Psoas muscle (tissue), 8 donors: ENCODE data around the gene CD226. TPM values are rescaled to one million over a fixed set of nuclear protein-coding genes. Genes with fewer than 3 reads are reported as not detected.

Experiments
- ATAC-seq, 4 donors: fragments of 200-7000 bp; cut with Tn5 transposase; one replicate each; pipeline ENCODE4 v1.9.1; 2020; ENCODE audit warnings: moderate library complexity in 3 of 4, mild to moderate bottlenecking in 2 of 4
- DNase-seq, 2 donors: peaks; one replicate each; pipeline ENCODE4 v3.0.0-alpha.2; 2020
- H3K27ac ChIP-seq: fragments of 200-600 bp; one replicate; pipeline ENCODE4 v1.8.0; 2022
- H3K27me3 ChIP-seq, 3 donors: fragments of 200-600 bp in 1 of 3; one replicate each; pipeline versions ENCODE4 v1.6.1 to v1.8.0; 2013 to 2022; ENCODE audit warnings: low read length in 2 of 3, mild to moderate bottlenecking in 2 of 3, moderate library complexity in 1 of 3; ENCODE audit not compliant: insufficient read depth in 3 of 3
- H3K36me3 ChIP-seq, 2 donors: fragments of 200-600 bp in 1 of 2; one replicate each; pipeline versions ENCODE4 v1.6.1 to v1.8.0; 2013 to 2022; ENCODE audit warnings: low read depth in 1 of 2, mild to moderate bottlenecking in 1 of 2, moderate library complexity in 1 of 2; ENCODE audit not compliant: insufficient read depth in 1 of 2
- H3K4me1 ChIP-seq: fragments of 200-600 bp; one replicate; pipeline ENCODE4 v1.8.0; 2022
- H3K4me3 ChIP-seq: fragments of 200-600 bp; one replicate; pipeline ENCODE4 v1.8.0; 2022; ENCODE audit warnings: mild to moderate bottlenecking
- H3K9me3 ChIP-seq: fragments of 200-600 bp; one replicate; pipeline ENCODE4 v1.8.0; 2022
- WGBS, 3 donors: extraction: QIAGEN DNeasy Blood & Tissue Kit; methylation state at CpG; one replicate each; pipeline versions ENCODE4 v1.1.6 to v1.1.7; 2013; 5-methylcytosine and 5-hydroxymethylcytosine counted together
- intact Hi-C, 2 donors: fragments of 100-400 bp; cut with DNase I; formaldehyde crosslinking; loops; one replicate each; pipeline versions ENCODE4 v1.11.0 to v1.14.2; 2022
- polyA plus RNA-seq, 3 donors: library from polyadenylated mRNA; stranded (reverse); fragments of 200-250 nt; gene quantifications; one replicate each; pipeline ENCODE4 v1.2.3, GENCODE V29; 2013
- total RNA-seq, 4 donors: library from RNA; stranded (reverse); fragmentation: NEBNext Ultra II Directional in 2 of 4; extraction: Animal tissue kit (Norgen Biotek cat#: 25700) in 2 of 4; gene quantifications; one replicate each; pipeline versions ENCODE4 v1.2.1 to v1.2.4, GENCODE V29; 2021 to 2023
- TF ChIP-seq, protein P1 (sequence below): fragments of 200-600 bp; IDR thresholded peaks from one replicate; pipeline ENCODE4 v1.8.0; 2022; ENCODE audit warnings: antibody characterized with exemption
- donor health status: healthy with polysubstance abuse.
- donor health status: DM: no; HTN: no; CAD: no; lungs with moderate emphysema.
- donor health status: Bipolar disorder and iron deficiency.
- donor health status: healthy.
- donor health status: DM: yes; HTN: yes; CAD: no.
- donor health status: DM: no; HTN: no; CAD: no.
- donor health status: DM: no; HTN: no; CAD: no.
- donor health status: DM: yes; HTN: yes; CAD: no.

CD226 gene
- total and polyA plus RNA-seq, 7 donors: 0.06 to 1.8 (median 0.27) TPM

DNA sequence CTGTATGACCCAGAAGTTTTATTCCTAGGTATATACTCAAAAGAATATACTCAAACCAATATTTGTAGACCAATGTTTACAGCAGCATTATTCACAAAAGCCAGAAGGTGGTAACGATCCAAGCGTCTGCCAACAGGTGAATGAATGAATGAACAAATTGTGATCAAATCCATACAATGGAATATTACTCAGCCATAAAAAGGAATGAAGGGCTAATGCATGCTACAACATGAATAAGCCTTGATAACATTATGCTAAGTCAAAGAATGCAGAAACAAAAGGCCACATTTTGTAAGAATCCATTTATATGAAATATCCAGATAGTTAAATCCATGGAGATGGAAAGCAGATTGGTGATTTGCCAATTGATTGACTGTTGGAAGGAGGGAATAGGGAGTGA lies 5.5 kb upstream of the CD226 start:
- H3K9me3 ChIP-seq: no peaks in the 10 kb centered on the region
- H3K4me3 ChIP-seq: no peak overlapping the region
- TF ChIP-seq, protein P1, sequence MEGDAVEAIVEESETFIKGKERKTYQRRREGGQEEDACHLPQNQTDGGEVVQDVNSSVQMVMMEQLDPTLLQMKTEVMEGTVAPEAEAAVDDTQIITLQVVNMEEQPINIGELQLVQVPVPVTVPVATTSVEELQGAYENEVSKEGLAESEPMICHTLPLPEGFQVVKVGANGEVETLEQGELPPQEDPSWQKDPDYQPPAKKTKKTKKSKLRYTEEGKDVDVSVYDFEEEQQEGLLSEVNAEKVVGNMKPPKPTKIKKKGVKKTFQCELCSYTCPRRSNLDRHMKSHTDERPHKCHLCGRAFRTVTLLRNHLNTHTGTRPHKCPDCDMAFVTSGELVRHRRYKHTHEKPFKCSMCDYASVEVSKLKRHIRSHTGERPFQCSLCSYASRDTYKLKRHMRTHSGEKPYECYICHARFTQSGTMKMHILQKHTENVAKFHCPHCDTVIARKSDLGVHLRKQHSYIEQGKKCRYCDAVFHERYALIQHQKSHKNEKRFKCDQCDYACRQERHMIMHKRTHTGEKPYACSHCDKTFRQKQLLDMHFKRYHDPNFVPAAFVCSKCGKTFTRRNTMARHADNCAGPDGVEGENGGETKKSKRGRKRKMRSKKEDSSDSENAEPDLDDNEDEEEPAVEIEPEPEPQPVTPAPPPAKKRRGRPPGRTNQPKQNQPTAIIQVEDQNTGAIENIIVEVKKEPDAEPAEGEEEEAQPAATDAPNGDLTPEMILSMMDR: no peak
- no peak overlapping the region for H3K27ac ChIP-seq
- 99% methylated on average over 2 of the region's 2 CpGs for WGBS, 3 donors
- H3K27me3 ChIP-seq: no peaks in the 10 kb centered on the region
- H3K36me3 ChIP-seq: no peaks in the 10 kb centered on the region
- H3K4me1 ChIP-seq: no peaks in the 10 kb centered on the region
- ATAC-seq: no peak
- DNase-seq: no peak
- intact Hi-C loops: no loop called here

DNA sequence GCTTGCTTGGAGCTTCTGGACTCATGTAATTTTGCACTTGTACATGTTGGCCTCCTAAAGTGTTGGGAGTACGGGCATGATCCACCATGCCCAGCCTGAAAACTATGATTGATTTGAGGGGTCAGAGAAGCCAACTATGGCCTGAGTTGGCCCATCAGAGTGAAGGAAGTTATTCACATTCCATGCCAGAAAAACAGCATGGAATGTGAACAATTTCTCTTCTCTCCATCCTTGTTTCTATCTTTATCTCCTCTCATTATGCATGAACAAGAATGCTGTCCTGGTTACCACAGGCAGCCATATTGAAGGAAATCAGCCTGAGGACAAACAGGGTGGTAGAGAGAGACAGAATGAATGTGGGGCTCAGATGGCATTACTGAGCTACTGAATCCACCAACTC lies 3.5 kb upstream of the CD226 start:
- Histone ChIP-seq H3K27ac (no peak overlapping the region), H3K9me3 (no peaks in the 10 kb centered on the region), H3K27me3 (no peaks in the 10 kb centered on the region), H3K4me3 (no peak overlapping the region), H3K4me1 (no peaks in the 10 kb centered on the region), H3K36me3 (no peaks in the 10 kb centered on the region)
- intact Hi-C loops: no loop called here
- TF ChIP-seq, protein P1: no peak
- no peak for DNase-seq
- ATAC-seq: no peak
- WGBS, 3 donors: 54 to 65% (median 60%) methylated on average over 1 of the region's 1 CpG

DNA sequence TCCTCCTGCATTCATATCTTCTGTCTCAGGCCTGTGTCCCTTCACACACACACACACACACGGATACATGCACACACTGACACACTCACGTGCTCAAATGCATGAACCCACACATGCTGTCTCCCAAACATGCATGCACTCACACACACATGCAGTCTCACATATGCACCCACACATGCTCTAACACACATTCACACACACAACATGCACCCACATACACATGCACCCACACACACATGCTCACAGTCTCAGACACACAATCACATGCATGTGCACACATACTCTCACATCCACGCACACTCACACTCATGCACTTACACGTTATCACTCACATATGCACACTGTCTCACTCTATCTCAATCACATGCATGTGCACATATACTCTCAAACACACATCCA lies 1.9 kb upstream of the CD226 start:
- no peaks in the 10 kb centered on the region for H3K4me1 ChIP-seq
- no peak overlapping the region for H3K27ac ChIP-seq
- ATAC-seq (no peak), DNase-seq (no peak)
- TF ChIP-seq, protein P1: no peak
- intact Hi-C loops: no loop called here
- WGBS, 3 donors: 90 to 93% (median 93%) methylated on average over 4 of the region's 4 CpGs
- H3K27me3 ChIP-seq: no peaks in the 10 kb centered on the region
- H3K36me3 ChIP-seq: no peaks in the 10 kb centered on the region
- H3K4me3 ChIP-seq: no peak overlapping the region
- no peaks in the 10 kb centered on the region for H3K9me3 ChIP-seq

- H3K36me3 ChIP-seq: no peaks in the 10 kb centered on the region
- no peaks in the 10 kb centered on the region for H3K9me3 ChIP-seq
- WGBS, 3 donors: 34 to 45% (median 43%) methylated on average over 15 of the region's 15 CpGs
- intact Hi-C loops: no loop called here
- no peaks in the 10 kb centered on the region for H3K4me1 ChIP-seq
- no peak for DNase-seq
- no peak overlapping the region for H3K27ac ChIP-seq
- TF ChIP-seq, protein P1: no peak
- peak in 1 of 4 donors; percentile 42 for ATAC-seq
- H3K27me3 ChIP-seq: no peaks in the 10 kb centered on the region
- no peak overlapping the region for H3K4me3 ChIP-seq
These were observed 1.4 kb upstream of the CD226 start for GRCh38 chr18:69948919-69949537.

GRCh38 chr18:69948256-69948655 lies 583 bp upstream of the CD226 start:
- DNase-seq (no peak), ATAC-seq (no peak)
- H3K4me1 ChIP-seq: no peaks in the 10 kb centered on the region
- no peaks in the 10 kb centered on the region for H3K27me3 ChIP-seq
- H3K36me3 ChIP-seq: no peaks in the 10 kb centered on the region
- H3K4me3 ChIP-seq: no peak overlapping the region
- intact Hi-C loops: no loop called here
- no peaks in the 10 kb centered on the region for H3K9me3 ChIP-seq
- TF ChIP-seq, protein P1: no peak
- H3K27ac ChIP-seq: no peak overlapping the region
- WGBS, 3 donors: 86 to 93% (median 87%) methylated on average over 2 of the region's 2 CpGs
